ENCODE results near the gene MMP1.
"Not testable (repeated sequence)": the region's sequence is repeated elsewhere in the genome, so short reads cannot be mapped to it uniquely, and the experiment has no call there.

Gene MMP1

DNA sequence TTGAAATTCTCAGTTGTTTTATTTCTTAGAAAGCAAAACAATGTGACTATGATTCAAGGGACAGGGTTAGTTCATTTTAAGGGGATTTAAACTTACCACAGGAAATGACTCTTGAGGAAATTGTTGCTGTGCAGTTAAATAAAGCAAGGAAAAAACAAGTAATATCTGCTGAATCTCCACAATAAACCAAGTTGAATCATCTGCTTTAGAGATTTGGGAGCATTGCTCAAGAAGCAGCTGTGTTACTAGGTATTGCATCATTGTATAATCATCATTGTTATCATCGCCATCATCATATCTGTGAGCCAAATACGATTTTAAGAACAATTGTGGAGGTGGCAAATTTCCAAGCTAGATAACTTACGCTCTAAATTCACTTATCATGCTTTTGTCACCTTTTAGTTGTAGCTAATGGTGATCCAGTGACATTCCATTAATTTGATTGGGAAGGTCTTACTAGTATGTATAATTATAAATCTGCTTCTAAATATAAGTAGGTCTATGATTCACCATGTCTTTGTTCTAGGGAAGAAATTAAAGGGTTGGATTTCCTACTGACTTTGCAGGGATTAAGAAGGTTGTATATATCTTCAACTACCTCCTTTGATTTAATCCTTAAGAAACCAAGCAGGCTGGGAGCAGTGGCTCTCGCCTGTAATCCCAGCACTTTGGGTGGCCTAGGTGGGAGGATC, 37.5 kb downstream of the MMP1 start:
- no peak for DNase-seq (ENCODE audit: low read depth in 2 of 2)

DNA sequence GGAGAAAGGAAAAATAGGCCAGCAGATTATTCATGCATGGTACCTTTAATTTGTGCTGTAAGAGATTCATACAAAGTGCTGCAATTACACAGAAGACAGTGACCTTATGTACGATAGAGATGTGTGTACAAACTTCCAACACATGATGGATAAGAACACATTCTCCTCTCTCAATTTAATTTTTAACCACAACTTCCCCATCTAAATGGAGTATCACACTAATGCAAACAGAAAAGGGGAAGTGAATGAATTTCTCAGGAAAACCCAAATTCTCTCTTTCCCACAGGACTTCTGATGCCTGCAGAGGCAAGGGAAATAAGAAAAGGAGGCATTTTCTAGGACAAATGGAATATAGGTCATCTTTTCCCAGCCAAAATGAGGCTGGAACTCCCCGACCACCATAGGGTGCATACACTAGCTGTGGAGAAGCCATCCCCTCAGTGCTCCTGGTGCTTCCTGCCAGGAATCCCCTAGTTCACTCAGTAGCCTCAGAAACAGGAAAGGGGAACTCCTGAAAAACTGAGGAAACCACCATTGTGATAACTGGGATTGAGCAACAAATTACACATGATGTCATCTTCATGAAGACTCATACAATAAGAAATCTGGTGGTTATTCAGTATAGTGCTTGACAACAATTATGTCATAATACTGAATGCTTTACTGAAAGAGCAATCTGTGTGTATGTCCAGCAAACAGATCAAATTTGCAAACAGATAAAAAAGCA, 40.0 kb downstream of the MMP1 start:
- DNase-seq (ENCODE audit: low read depth in 2 of 2) = no peak

DNA sequence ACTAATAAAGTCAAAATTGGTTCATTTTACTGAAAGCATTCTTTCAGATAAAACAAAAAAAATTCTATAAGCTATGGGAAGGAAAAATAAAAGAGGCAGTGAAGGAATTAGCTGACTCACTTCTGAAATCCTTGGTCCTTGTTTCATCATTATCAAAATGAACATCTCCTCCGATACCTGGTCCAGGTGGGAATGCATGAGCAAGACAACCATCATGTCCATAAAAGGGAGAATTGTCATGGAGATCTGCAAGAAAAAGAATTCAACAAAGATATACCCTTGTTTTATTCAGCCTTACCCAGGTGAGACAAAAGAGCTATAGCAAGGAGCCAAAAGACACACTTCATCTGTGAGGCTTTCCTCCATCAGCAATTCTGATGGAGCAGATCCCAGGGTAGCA, 44.7 kb downstream of the MMP1 start:
- DNase-seq (ENCODE audit: low read depth in 2 of 2) = no peak

DNA sequence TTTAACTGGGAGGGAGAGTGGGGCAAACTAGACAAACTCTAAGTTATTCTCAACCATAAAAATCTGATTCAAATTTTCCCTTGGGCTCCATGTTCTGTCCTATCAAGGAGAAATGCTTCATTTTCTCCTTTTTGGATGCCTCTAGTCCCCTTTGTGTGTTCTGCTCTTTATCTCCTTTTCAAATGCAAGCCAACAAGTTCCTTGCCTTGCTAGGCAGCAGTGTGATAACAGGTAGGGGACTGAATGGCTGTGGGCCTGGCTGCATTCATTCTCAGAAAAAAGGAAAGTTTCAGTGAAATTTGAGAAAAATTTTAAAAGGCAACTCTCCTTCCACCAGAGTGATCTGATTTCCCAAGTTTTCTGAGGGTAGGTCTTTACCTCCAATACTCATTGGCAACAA, 46.3 kb downstream of the MMP1 start:
- no peak for DNase-seq (ENCODE audit: low read depth in 2 of 2)

DNA sequence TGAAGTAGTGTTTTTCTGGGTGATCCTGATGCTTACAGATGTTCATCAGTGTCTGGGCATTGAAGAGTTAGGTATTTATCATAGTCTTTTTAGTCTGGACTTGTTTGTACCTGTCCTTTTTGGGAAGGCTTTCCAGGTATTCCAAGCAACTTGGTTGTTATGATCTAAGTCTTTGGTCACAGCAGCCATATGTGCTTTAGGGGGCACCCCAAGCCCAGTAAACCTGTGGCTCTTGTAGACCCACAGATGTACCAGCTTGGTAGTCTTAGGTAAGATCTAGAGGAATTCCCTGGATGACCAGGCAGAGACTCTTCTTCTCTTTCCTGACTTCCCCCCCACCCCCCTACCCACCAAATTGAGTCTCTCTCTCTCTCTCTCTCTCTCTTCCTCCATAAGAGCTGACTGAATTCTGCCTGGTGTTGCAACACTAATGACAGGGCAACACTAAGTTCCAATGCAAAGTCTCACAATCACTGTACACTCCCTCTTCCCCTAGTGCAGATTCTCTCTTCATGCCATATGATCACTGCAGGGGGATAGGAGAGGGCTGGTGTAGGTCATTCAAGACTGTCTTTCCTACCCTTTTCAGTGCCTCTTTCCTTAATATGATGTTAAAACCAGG, 48.7 kb downstream of the MMP1 start:
- DNase-seq (ENCODE audit: low read depth in 2 of 2) = no peak

DNA sequence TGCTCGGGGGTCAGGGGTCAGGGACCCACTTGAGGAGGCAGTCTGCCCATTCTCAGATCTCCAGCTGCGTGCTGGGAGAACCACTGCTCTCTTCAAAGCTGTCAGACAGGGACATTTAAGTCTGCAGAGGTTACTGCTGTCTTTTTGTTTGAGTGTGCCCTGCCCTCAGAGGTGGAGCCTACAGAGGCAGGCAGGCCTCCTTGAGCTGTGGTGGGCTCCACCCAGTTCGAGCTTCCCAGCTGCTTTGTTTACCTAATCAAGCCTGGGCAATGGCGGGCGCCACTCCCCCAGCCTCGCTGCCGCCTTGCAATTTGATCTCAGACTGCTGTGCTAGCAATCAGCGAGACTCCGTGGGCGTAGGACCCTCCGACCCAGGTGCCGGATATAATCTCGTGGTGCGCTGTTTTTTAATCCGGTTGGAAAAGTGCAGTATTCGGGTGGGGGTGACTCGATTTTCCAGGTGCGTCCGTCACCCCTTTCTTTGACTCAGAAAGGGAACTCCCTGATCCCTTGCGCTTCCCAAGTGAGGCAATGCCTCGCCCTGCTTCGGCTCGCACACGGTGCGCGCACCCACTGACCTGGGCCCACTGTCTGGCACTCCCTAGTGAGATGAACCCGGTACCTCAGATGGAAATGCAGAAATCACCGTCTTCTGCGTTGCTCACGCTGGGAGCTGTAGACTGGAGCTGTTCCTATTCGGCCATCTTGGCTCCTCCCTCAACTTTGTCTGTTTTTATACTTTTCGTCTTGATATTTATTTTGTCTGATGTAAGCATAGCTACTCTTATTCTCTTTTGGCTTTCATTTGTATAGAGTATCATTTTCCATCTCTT, 51.0 kb downstream of the MMP1 start:
- not testable (repeated sequence) for DNase-seq (ENCODE audit: low read depth in 2 of 2)

All from stimulated activated CD8-positive, alpha-beta memory T cell treated with anti-CD3 and anti-CD28 coated beads, Interleukin-7, amount 100 ng/mL, for 4 hours (primary cell).